ENCODE data around the gene ROR2.

DNA sequence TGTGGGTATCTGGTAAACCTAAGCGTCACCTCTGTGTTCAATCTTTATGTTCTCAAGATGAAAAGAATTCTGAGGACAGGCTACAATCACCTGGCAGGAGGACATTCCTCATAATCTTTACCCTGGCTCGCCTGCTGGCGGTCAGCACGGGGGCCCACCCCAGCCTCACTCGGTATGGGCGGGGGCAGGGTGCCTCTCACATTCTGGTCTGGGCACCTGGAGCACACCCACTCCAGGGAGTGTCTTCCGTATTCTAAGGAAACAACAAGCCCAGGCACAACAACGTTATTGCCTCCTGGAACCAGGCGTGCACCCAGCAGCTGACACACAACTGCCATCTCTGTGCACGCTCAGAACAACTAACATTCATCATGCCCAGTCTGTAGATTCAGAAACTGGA lies 179.8 kb downstream of the ROR2 start:
- TF ChIP-seq POLR2AphosphoS5 (IDR thresholded peaks at IDR 0.05; ENCODE audit: low read depth, low read length) (no peak), POLR2A (IDR thresholded peaks at IDR 0.05; ENCODE audit: low read depth, low read length) (no peak)

Data from GM12892 (cell line).